Cardiac muscle cell (in vitro differentiated cells and primary cell): ENCODE measurements around the gene MAS1L. TPM values are rescaled to one million over a fixed set of nuclear protein-coding genes. Genes with fewer than 3 reads are reported as not detected.
"Not testable (repeated sequence)": the region's sequence is repeated elsewhere in the genome, so short reads cannot be mapped to it uniquely, and the experiment has no call there.

Experiments used
- DNase-seq, 2 donors: peaks; one replicate each; pipeline versions ENCODE4 v3.0.0 to v3.0.0-alpha.2; 2010 to 2017; ENCODE audit warnings: low read depth in 1 of 2, low spot score in 1 of 2
- H3K27ac ChIP-seq: fragments of 200-600 bp; sonication (generic); 2 replicates; pipeline ENCODE4 v1.5.1; 2016
- H3K27me3 ChIP-seq: fragments of 200-600 bp; sonication (generic); 2 replicates; pipeline ENCODE4 v1.6.0; 2016; ENCODE audit warnings: control low read depth
- H3K36me3 ChIP-seq: fragments of 200-600 bp; sonication (generic); 2 replicates; pipeline ENCODE4 v1.5.1; 2016; ENCODE audit warnings: control low read depth
- H3K4me1 ChIP-seq: fragments of 200-600 bp; sonication (generic); 2 replicates; pipeline ENCODE4 v1.8.1; 2017; ENCODE audit warnings: low read depth, mild to moderate bottlenecking, mixed run types
- H3K4me3 ChIP-seq: fragments of 200-600 bp; sonication (generic); 2 replicates; pipeline ENCODE4 v1.5.1; 2016; ENCODE audit warnings: mild to moderate bottlenecking
- H3K9me3 ChIP-seq: fragments of 200-600 bp; sonication (generic); 2 replicates; pipeline ENCODE4 v1.5.1; 2017; ENCODE audit warnings: low read depth, mild to moderate bottlenecking, control low read depth
- polyA plus RNA-seq: library from polyadenylated mRNA; unstranded; fragments of >200 nt; fragmentation: Nextera tagmentation; extraction: Ambion mirVana; gene quantifications from 2 replicates; pipeline ENCODE4 v1.2.1, GENCODE V29; 2016
- total RNA-seq: library from RNA; depleted of rRNA; stranded (reverse); fragments of >200 nt; gene quantifications from 2 replicates; pipeline ENCODE4 v1.2.3, GENCODE V29; 2016
- TF ChIP-seq, protein P1 (sequence below): IDR thresholded peaks from 2 replicates; pipeline ENCODE4 v1.5.1; 2012; ENCODE audit warnings: low read depth, mild to moderate bottlenecking, low read length

Gene MAS1L
- total and polyA plus RNA-seq, 2 experiments from 2014 or later, result not detected

DNA sequence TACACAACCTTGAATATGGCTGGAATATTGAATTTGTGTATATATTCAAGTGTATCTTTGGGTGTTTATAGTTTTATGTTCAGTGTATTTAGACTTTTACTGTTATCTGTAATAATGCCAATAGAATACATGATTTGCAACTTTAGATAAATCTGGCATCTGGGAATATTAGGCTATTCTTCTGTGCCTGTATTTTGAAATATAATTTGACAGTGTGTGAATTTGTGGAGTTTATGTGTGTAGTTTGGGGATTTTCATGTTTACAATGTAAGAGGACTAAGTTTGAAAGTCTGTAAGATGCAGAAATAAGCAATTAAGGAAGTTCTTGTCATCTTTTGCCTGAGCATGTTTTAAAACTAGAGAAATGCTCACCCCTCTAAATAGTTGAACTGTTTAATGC, 48.8 kb downstream of the MAS1L start, which contains the start of gene OR10C1:
OR10C1 (plus strand) TSS at position 301 of the 400 bp plus-strand sequence. CDS start 710 bp downstream, outside the sequence.
- Histone ChIP-seq H3K27ac (no peak within 1 kb of the TSS), H3K9me3 (no peaks in the 10 kb centered on the region), H3K4me3 (no peak within 1 kb of the TSS), H3K4me1 (no peaks in the 10 kb centered on the region), H3K36me3 (no peaks in the 10 kb centered on the region), H3K27me3 (no peaks in the 10 kb centered on the region)
- no peak for DNase-seq
- TF ChIP-seq, protein P1, sequence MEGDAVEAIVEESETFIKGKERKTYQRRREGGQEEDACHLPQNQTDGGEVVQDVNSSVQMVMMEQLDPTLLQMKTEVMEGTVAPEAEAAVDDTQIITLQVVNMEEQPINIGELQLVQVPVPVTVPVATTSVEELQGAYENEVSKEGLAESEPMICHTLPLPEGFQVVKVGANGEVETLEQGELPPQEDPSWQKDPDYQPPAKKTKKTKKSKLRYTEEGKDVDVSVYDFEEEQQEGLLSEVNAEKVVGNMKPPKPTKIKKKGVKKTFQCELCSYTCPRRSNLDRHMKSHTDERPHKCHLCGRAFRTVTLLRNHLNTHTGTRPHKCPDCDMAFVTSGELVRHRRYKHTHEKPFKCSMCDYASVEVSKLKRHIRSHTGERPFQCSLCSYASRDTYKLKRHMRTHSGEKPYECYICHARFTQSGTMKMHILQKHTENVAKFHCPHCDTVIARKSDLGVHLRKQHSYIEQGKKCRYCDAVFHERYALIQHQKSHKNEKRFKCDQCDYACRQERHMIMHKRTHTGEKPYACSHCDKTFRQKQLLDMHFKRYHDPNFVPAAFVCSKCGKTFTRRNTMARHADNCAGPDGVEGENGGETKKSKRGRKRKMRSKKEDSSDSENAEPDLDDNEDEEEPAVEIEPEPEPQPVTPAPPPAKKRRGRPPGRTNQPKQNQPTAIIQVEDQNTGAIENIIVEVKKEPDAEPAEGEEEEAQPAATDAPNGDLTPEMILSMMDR, result no peak

DNA sequence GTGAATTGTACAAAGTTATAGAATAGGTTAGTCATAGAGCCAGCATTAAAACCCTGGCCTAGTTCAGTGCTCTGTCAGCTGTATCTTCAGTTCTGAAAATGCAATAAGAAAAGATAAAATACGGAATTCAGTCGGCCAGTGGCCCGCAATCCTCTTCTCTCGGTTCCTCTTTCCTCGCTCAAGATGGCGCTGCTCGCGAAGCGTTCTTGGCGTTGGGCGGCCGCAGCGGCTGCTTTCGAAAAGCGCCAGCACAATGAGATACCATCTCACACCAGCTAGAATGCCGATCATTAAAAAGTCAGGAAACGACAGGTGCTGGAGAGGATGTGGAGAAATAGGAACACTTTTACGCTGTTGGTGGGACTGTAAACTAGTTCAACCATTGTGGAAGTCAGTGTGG, 51.0 kb downstream of the MAS1L start:
- H3K4me1 ChIP-seq, H3K9me3 ChIP-seq, H3K27ac ChIP-seq, DNase-seq, H3K36me3 ChIP-seq, H3K4me3 ChIP-seq, H3K27me3 ChIP-seq: not testable (repeated sequence)

Other genes starting within 250 kb of the MAS1L start
- not detected in 2 replicates for gene OR14J1, start 186.3 kb downstream of the MAS1L start, total RNA-seq
- not detected in 2 replicates for gene OR14J1, start 186.3 kb downstream of the MAS1L start, polyA plus RNA-seq
- gene OR5V1, start 119.1 kb downstream of the MAS1L start, total RNA-seq, result not detected in 2 replicates
- not detected in 2 replicates for gene OR5V1, start 119.1 kb downstream of the MAS1L start, polyA plus RNA-seq
- gene OR12D3, start 112.7 kb downstream of the MAS1L start, total RNA-seq, result not detected in 2 replicates
- gene OR12D3, start 112.7 kb downstream of the MAS1L start, polyA plus RNA-seq, result not detected in 2 replicates
- not detected in 2 replicates for gene OR12D2, start 92.3 kb downstream of the MAS1L start, total RNA-seq
- gene OR12D2, start 92.3 kb downstream of the MAS1L start, polyA plus RNA-seq, result not detected in 2 replicates
- not detected in 2 replicates for gene OR12D1, start 73.0 kb downstream of the MAS1L start, total RNA-seq
- gene OR12D1, start 73.0 kb downstream of the MAS1L start, polyA plus RNA-seq, result not detected in 2 replicates
- not detected in 2 replicates for gene OR10C1, start 48.6 kb downstream of the MAS1L start, total RNA-seq
- gene OR10C1, start 48.6 kb downstream of the MAS1L start, polyA plus RNA-seq, result not detected in 2 replicates
- not detected in 2 replicates for gene OR11A1, start 30.9 kb downstream of the MAS1L start, total RNA-seq
- gene OR11A1, start 30.9 kb downstream of the MAS1L start, polyA plus RNA-seq, result not detected in 2 replicates
- not detected in 2 replicates for gene OR2H1, start 30.8 kb downstream of the MAS1L start, total RNA-seq
- not detected in 2 replicates for gene OR2H1, start 30.8 kb downstream of the MAS1L start, polyA plus RNA-seq
- not detected in 2 replicates for gene UBD, start 71.8 kb upstream of the MAS1L start, total RNA-seq
- not detected in 2 replicates for gene UBD, start 71.8 kb upstream of the MAS1L start, polyA plus RNA-seq
- gene OR2H2, start 97.2 kb upstream of the MAS1L start, total RNA-seq, result not detected in 2 replicates
- gene OR2H2, start 97.2 kb upstream of the MAS1L start, polyA plus RNA-seq, result 0.73 and 0.80 TPM in 2 replicates
- gene GABBR1, start 145.2 kb upstream of the MAS1L start, total RNA-seq, result 50.2 and 101 TPM in 2 replicates
- gene GABBR1, start 145.2 kb upstream of the MAS1L start, polyA plus RNA-seq, result 67.0 and 113 TPM in 2 replicates
- 1.3 and 1.8 TPM in 2 replicates for gene MOG, start 169.1 kb upstream of the MAS1L start, total RNA-seq
- gene MOG, start 169.1 kb upstream of the MAS1L start, polyA plus RNA-seq, result 2.4 and 2.9 TPM in 2 replicates
- 4.1 and 4.9 TPM in 2 replicates for gene ZFP57, start 193.2 kb upstream of the MAS1L start, total RNA-seq
- 3.5 and 6.7 TPM in 2 replicates for gene ZFP57, start 193.2 kb upstream of the MAS1L start, polyA plus RNA-seq
- gene HLA-F, start 235.5 kb upstream of the MAS1L start, total RNA-seq, result 0.78 and 1.5 TPM in 2 replicates
- 0.29 and 0.84 TPM in 2 replicates for gene HLA-F, start 235.5 kb upstream of the MAS1L start, polyA plus RNA-seq